GM21786 (cell line): ENCODE data around the gene ADCY5.

Experiments used
- ATAC-seq: cut with Tn5 transposase; IDR thresholded peaks from one replicate; pipeline ENCODE4 v1.9.1; 2021; ENCODE audit not compliant: unreplicated experiment

The ADCY5 gene

DNA sequence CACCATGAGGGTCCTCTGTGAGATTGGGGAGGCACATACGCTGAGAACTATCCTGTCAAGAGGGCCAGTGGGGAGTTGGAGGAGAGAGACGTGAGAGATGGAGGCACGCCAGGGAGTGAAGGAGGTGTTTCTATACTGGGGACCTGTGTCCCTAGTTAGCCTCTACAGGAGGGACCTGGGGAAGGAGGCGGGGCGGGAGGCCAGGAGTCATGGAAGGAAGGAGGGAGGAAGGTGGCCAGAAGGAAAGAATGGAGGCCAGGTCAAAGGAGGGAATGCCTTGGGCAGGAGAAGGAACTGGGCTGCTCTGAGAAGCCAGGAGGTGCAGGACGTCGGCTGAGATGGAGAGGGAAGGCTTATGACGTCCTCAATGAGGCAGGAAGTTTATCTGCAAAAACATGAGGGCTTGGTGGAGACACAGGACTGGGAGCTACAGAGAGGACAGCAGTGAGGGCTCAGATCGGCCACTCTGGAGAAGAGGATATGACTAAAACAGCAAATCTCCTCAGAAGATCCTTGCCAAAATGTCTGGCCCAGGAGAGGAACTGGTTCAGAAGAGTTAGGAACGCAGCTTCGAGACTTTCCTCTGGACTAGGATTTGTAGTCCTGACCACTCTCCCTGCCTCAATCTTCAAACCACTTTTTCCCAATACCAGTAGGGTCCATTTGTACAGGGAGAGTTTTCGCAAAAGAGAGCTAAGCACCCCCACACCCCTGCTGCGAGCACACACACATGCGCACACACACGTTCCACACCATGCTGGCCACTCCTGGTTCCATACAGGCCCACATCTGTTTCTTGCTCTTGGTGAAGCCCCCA is 59.9 kb downstream of the ADCY5 start:
- ATAC-seq: no peak

DNA sequence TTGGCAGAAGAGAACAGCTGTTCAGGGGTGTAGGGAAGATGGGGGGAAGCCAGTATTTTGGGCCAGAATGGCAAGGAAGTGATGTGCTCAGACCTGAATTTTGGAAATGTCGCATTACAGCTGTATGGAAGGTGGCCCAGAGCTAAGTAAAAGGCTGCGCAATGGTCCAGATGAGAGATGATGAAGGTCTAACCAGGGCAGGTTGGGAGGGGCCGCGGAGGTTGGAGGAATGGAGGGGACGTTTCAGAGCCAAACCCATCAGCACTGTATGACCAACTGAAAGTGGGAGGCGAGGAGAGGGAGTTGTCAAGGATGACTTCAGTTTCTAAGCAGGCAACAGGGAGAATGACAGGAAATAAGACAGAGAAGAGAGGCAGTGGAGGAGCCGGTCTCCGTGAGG is 60.8 kb downstream of the ADCY5 start:
- no peak for ATAC-seq

DNA sequence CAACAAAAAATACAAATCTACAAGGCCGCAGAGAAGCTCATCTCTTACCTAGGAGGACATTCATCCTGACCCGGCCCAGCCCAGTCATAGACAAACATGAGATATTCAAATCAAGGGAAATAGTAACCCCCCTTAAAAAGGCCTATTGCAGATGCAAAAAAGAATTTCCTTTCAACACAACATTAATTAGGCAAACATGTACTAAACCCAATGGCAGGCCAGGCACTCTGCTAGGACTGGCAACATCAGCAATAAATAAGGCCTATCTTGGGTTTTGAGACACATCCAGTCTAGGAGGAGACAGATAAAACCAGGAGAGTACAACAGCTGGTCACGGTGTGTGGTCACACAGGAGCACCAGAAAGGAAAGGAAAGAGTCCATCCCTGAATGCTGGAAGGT is 61.4 kb downstream of the ADCY5 start:
- no peak for ATAC-seq

DNA sequence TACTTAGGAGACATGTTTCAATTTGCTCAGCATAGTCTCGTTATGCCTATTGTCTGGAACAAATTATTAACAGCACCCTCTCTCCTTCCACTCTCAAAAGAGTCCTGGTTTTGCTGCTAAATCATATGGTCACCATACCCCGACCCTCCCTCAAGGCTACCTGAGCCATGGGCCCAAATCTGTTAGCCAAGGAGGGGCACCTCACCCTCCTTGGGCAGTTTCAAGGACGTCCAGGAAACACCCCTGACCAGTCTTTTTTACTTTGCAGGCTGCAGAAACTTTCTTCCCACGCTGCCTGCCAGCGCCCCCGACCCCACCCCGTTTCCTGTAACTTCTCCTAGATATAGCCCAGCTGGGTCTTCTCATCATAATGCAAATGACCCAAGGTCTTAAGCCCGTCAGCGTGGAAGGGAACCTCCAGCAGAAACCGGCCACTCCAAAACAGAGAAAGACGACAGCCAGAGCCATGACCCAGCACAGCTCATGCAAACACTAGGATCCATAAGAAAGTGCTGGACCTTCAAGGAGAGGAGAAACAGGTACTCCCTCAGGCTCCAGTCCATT is 62.3 kb downstream of the ADCY5 start:
- ATAC-seq: no peak

DNA sequence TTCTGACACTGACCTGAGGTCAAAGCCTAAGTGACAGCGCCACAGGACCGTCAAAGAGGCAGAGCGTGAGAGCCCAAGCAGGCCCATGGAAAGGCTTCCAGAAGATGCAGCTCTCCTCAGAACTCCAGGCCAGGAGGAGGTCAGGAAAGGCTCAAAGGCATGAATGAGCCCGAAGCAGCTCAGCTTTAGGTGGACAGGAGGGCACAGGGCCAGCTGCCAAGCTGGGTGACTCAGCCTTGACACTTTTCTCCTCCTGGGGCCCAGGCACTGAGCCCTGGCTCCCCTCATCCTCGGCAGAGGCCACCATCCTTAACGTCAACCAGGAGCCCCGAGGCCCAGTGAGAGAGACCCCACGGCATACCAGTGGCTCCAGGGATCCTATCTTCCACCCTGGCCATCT is 62.9 kb downstream of the ADCY5 start:
- no peak for ATAC-seq

DNA sequence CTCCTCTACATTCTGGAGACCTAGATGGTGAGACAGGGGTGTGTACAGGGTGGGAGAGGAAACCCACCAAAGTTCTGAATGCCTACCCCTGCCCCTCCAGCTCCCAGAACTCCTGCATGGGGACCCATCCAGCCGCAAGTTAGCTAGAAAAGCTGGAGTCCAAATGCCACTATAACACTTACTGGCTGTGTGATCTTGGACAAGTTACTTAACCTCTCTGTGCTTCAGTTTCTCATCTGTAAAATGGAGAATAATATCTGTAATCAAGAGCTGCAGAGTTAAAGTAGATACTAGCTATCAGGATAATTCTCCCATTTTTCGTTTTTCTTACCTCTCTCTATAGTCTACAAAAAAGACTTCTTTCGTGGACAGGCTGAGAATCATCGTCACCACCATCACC is 63.4 kb downstream of the ADCY5 start:
- no peak for ATAC-seq

DNA sequence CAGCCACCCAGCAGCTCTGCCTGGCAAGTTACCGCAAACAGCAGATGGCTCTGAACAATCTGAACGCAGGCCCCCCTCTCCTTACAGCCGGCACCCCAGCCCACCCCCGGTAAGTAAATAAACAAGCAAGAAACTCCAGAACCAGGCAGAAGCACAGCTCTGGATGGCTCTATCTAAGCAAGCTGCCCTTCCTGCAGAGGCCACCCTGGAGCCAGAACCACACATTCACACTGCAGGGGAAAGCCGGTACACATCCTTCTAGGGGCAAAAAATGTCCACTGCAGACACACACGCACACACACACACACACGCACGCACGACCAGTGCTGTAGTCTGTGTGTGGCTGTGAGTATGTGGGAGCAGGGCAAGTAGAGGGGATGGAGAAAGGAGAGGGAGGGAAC is 63.9 kb downstream of the ADCY5 start:
- ATAC-seq: no peak

DNA sequence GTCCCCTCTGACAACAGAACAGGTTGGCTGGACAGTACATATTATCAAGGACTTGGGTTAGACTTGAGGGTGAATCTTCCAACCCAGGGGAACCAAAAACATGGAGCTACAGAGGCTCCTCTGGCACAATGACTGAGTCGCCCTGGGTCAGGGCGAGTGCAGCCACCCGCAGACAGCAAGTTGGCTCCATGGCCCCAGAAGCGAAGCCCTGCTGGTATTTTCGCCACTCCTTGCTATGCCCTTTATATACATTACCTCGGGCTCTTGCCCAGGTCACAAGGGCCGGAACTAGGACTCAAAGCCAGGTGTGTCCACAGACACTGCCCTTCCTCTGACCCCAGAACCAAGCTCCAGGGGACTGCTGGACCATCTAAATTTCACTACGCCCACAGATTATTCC is 64.6 kb downstream of the ADCY5 start:
- no peak for ATAC-seq

DNA sequence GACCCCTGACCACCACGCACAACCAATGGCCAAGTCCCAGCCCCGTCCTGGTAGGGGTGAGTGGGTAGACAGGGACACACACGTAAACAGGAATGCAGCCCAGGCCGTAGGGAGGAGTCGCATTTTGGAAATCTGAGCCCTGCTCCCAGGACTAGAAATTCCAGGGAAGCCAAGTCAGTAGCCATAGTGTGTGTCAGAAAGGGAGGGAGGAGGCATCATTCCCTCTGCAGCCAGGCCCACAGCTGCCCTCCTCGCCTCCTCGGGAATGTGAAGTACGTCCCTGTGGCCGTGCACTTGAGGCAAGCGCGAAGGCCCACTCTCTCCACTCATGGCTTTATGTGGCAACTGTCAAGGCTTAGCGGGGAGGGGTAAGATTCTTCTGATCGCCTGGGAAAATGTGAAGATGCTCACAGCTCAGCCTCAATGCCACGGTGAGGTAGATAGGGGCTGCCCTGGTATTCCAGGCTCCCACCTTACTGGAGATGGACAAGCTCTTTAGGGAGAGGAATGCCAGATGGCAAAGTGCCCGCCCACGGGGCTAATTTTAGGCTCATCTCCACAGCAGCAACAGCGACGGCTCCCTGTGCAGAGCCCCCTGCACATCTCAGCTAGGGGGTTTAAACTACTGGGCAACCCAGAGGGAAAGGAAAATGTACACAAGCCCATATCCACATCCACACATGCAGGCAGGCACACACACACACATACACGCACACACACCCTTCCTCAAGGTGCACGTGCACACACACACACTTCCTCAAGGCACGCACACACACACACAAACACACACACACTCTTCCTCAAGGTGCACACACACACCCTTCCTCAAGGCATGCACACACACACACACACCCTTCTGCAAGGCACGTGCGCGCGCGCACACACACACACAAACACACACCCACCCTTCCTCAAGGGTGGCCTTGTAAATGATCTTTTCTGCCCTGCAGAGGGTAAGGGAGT is 65.5 kb downstream of the ADCY5 start:
- ATAC-seq: no peak

DNA sequence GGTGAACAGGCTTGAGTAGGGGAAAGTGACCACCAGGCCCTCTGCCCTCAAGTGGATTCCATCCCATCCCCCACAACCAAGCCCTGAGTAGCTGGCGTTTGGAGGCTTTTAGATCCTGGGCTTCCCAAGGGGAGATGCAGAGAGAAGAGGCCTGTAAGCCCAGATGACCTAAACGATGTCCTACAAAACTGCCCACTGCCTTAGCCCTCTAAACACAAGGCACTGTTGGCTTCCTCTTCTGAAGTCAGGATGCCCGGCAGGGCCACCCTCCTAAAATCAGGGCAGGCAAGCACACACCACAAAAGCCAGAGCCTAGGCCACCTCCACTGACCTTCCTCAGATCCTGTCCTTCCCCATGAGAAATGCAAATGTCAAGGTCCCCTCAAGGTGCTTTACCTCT is 68.6 kb downstream of the ADCY5 start:
- ATAC-seq: no peak

DNA sequence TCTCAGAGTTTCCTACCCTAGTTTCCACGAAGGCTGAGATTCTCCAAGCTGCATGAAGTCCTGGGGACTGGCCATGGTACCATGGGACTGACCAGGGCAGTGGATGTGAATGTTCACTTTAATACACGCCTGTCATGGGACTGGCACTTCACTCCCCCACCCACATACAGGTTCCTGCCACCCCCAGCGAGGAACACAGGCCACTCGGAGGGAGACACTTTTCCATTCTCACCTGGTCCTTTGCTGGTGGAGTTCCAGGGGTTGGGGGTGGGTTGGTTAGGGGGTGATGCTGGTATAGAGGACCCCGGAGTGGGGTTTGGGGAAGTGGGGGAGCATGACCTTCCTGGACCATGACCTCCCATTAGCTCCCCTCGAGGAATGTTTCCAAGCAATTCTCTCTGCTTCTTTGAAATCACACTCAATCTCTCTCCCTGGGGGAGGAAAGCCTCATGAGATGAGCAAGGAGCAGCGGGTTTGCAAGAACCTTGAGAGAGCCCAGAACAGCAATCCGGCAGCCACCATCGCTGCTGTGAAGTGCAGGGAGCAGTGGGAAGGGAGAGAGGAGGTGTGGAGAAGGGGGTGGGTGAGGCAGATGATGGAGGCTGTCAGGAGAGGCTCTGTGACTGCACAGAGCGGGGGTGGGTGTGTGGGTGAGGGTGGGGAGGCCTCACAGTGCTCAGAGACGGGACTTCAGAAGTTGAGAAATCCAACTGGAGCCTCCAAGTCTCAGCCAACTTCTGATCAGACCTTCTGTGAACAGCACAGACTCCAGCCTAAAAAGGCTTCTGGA is 69.7 kb downstream of the ADCY5 start:
- ATAC-seq: no peak

DNA sequence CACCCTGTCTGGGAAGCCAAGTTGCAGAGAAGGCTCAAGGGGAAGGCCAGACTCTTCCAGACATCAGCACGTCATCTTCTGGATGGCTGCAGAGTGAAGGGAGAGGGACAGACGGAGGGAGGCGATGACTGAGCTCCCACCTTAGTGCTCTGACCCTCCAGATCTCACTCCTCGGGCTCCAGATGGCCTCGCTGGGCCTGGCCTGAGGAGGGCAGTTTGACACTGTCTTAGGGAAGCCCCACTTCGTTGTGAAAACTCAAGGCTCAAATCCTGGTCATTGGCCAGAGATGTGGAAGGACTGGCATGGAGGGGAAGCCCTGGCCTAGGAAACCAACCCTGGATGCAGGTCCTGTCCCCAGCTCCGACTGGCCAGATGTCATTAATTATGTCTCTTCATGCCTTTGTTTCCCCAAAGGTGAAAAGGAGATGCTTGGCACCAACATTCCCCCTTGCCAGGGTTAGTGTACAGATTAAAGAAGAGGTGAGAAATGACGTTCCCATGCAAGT is 70.4 kb downstream of the ADCY5 start:
- no peak for ATAC-seq

DNA sequence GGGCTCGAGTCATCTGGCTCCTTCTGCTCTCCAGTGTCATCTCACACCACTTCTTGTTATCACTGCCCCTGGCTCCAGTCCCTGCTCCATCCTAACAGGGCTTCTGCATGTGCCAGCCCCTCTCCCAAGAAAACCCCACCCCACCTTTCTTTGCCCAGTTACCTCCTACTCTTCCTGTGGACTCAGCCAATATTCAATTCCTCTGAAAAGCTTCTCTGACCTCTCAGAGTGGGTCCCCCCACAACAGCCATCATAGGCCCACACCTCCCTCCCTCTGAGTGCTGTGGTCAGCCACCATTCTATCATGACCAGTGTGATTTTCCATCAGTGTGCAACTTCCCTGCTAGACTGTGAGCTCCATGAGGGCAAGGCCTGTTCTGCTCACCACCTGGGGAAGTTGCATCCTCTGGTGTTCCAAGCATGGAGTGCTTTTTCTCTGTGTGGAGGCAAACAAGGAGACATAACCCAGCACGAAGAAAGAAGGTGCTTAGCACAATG is 71.6 kb downstream of the ADCY5 start:
- ATAC-seq: no peak

DNA sequence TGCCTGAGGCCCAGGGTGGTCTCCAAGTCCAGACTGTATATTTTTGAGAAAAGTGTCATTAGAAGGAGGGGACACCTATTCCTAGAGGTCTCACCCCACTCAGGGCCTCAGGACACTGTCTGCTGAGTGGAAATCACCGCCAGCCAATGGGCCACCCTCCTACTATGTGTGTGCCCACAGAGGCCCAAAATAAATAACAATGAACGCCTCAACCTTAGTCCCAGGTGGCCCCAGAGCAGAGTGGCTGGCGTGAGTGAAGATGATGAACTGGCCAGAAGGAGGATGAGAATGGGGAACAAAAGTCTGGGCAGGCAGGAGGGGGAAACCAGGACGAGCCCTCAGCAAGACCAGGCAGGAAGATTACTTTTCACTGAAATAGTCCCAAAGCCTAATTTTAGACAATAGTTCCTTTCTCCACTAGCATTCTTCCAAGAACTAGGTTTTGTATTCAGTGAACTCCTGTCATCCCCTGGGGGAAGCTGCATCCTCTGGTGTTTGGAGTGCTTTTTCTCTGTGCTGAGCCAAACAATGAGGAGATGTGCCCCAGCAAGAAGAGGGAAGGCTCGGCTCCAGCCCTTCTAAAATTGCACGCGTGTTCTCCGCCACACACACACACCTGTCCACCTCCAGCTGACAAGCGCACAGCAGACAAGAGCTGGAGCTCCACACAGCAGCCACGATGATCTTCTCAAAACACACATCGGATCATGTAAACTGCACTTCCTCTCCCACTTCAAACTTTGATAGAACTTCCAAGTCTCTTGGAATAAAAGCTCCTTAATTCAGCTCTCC is 72.2 kb downstream of the ADCY5 start:
- ATAC-seq: no peak

DNA sequence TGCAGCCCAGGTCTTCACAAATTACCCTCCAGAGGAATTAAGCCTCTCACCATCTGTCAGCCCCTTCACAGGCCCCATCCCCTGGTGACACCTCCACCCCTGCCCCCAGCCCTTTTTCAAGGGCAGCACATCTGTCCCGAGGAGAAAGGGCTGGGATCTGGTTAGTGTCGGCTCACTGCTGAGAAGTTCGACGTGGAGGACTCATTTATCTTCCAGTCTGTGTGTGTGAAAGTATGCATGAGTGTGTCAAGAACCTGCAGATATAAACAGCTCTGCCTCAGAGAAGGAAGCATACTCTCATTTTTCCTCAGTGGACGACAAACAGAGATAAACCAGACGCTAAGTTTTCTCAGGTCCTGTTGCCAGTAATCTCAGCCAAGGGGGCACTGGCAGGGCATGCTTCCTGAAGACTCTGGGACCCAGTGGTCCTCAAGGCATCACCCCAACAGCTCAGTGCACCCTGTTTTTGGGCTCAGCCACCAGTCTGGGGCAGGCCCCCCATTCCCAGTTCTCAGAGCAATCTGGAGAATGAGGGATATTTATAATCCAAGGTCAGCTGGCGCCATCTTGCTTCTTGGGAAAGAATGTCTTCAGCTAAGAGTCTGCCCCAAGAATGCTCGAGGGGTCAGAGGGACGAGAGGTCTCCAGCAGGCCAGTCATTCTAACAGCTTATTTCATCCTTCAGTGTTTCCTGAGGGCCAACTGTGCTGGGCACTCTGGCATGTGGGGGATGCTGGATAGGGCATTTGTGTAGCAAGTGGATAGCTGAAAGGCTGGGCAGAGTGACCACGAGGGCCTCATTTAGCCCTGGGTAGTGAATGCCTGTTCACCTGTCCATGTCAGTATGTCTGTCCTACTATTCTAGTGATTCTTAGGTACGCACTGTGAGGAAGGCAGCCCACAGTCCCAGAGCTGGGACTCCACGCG is 73.6 kb downstream of the ADCY5 start:
- no peak for ATAC-seq

DNA sequence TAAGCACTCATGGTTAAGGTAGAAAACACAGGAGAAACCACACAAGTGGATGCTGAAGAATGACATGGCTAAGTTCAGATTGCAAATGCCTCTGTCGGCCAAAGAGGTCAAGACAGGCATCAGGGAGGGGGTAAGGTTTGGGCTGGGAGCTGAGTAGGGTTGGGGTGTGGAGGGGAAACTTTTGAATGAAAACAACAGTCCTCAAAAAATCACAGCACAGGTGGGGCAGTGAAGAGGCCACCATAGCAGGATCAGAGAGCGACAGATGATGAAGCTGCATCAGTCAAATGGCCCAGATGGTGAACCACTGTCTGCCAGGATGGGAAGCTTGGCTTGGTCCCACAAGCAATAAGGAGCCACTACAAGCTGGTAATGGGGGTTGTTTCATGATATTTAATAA is 74.9 kb downstream of the ADCY5 start:
- ATAC-seq: no peak

DNA sequence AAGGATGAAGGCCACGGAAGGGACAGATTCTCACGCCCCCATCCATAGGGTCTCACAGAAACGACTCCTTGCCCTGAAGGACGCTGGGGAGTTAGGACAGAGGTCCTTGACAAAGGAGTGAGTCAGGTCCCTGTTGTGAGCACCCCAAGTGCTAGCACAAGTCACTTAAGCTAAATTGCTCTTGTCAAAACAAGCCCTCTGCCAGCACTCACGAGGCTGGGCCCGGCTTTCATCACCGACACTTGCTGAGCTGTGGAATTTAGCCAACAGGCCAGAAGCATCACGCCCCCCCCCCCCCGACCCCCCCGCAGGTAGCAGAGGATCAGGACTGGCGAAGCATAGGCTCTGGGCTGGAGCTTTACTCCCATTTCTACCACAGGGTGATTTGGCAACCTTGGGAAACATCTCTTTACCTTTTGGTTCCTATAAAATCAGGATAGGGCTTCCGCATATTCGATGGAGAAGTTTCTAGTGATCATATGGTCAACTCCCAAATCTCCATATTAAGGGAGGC is 75.4 kb downstream of the ADCY5 start:
- no peak for ATAC-seq

DNA sequence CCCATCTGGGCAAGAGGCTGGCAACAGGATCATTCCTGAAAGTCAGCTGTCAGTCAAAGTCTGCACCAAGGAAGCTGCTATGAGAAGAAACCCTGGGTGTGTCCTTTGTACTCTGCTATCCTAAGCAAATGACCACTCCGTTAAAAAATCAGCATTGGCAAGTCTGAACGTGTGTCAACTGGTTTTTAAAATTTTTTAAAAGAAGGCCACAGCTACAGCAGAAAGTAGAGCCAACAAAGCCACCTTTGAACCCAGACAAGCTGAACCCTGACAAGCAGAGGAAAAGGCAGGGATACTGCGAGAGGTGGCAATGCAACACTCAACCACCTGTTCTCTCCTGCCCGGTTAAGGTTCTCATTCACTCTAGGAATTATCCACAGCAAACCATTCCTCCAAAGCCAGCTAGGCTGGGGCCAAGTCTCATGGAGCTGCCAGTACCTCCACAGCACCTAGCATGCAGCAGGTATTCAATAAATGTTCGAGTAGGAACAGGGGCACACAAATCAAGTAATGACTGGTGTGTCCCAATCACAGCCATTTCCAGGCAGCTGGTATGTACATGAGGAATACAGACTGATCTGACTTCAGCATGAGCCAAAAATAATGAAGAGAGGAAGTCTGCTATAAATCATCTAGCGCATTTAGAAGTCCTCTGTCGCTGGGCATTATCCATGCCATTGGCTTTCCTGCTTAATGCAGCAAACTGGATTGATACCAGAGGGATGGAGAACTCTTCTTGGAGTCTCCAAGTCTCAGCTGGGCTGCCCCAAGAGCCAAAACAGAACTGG is 76.0 kb downstream of the ADCY5 start:
- no peak for ATAC-seq
